ENCODE results near the gene PTK7.
"Not testable (repeated sequence)": the region's sequence is repeated elsewhere in the genome, so short reads cannot be mapped to it uniquely, and the experiment has no call there.

Gene PTK7

GRCh38 chr6:43075670-43076463, at the start of gene PTK7:
Gene PTK7 (plus strand): TSS chr6:43076314. CDS start chr6:43076489, 175 bp downstream.
- peak; percentile 45 for DNase-seq (ENCODE audit: low spot score)

GRCh38 chr6:43026365-43026764, 49.7 kb upstream of the PTK7 start:
- DNase-seq (ENCODE audit: low spot score), result no peak

GRCh38 chr6:43029120-43029519, 47.0 kb upstream of the PTK7 start:
- no peak for DNase-seq (ENCODE audit: low spot score)

- no peak for DNase-seq (ENCODE audit: low spot score)
Observed at GRCh38 chr6:43032326-43032725, 43.8 kb upstream of the PTK7 start.

- DNase-seq (ENCODE audit: low spot score), result no peak
Observed at GRCh38 chr6:43033496-43034189, 42.5 kb upstream of the PTK7 start.

GRCh38 chr6:43034190-43034525, 42.0 kb upstream of the PTK7 start:
- DNase-seq (ENCODE audit: low spot score), result no peak

- no peak for DNase-seq (ENCODE audit: low spot score)
Observed at GRCh38 chr6:43035495-43036194, 40.5 kb upstream of the PTK7 start.

- no peak for DNase-seq (ENCODE audit: low spot score)
Observed at GRCh38 chr6:43036712-43037111, 39.4 kb upstream of the PTK7 start.

- no peak for DNase-seq (ENCODE audit: low spot score)
Observed at GRCh38 chr6:43037197-43037596, 38.9 kb upstream of the PTK7 start.

GRCh38 chr6:43037706-43038105, 38.4 kb upstream of the PTK7 start:
- DNase-seq (ENCODE audit: low spot score), result no peak

GRCh38 chr6:43038727-43039126, 37.4 kb upstream of the PTK7 start:
- DNase-seq (ENCODE audit: low spot score), result no peak

GRCh38 chr6:43040542-43041257, 35.4 kb upstream of the PTK7 start:
- DNase-seq (ENCODE audit: low spot score), result no peak

- DNase-seq (ENCODE audit: low spot score), result not testable (repeated sequence)
Observed at GRCh38 chr6:43041475-43041874, 34.6 kb upstream of the PTK7 start.

- DNase-seq (ENCODE audit: low spot score), result no peak
Observed at GRCh38 chr6:43043310-43043709, 32.8 kb upstream of the PTK7 start.

- no peak for DNase-seq (ENCODE audit: low spot score)
Observed at GRCh38 chr6:43045371-43045930, 30.7 kb upstream of the PTK7 start.

- no peak for DNase-seq (ENCODE audit: low spot score)
Observed at GRCh38 chr6:43047998-43048397, 28.1 kb upstream of the PTK7 start.

GRCh38 chr6:43050981-43051380, 25.1 kb upstream of the PTK7 start:
- DNase-seq (ENCODE audit: low spot score), result no peak

- DNase-seq (ENCODE audit: low spot score), result no peak
Observed at GRCh38 chr6:43052225-43052841, 23.8 kb upstream of the PTK7 start.

GRCh38 chr6:43052842-43053544, 23.1 kb upstream of the PTK7 start:
- DNase-seq (ENCODE audit: low spot score), result peak; percentile 26

- peak; percentile 99 for DNase-seq (ENCODE audit: low spot score)
Observed at GRCh38 chr6:43053545-43054205, 22.4 kb upstream of the PTK7 start, which contains the start of gene CUL7. Gene CUL7 (minus strand): TSS chr6:43053851. CDS start chr6:43052788, 1,063 bp downstream.

Measured in AG08395 (cell line).